SIG-M5 (cell line): ENCODE data around the gene PGAP3.
"Not testable (repeated sequence)": the region's sequence is repeated elsewhere in the genome, so short reads cannot be mapped to it uniquely, and the experiment has no call there.

Experiments used
- DNase-seq: peaks from one replicate; lab custom pipeline; 2025; lab: John Stamatoyannopoulos, UW

The PGAP3 gene, protein sequence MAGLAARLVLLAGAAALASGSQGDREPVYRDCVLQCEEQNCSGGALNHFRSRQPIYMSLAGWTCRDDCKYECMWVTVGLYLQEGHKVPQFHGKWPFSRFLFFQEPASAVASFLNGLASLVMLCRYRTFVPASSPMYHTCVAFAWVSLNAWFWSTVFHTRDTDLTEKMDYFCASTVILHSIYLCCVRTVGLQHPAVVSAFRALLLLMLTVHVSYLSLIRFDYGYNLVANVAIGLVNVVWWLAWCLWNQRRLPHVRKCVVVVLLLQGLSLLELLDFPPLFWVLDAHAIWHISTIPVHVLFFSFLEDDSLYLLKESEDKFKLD

DNA sequence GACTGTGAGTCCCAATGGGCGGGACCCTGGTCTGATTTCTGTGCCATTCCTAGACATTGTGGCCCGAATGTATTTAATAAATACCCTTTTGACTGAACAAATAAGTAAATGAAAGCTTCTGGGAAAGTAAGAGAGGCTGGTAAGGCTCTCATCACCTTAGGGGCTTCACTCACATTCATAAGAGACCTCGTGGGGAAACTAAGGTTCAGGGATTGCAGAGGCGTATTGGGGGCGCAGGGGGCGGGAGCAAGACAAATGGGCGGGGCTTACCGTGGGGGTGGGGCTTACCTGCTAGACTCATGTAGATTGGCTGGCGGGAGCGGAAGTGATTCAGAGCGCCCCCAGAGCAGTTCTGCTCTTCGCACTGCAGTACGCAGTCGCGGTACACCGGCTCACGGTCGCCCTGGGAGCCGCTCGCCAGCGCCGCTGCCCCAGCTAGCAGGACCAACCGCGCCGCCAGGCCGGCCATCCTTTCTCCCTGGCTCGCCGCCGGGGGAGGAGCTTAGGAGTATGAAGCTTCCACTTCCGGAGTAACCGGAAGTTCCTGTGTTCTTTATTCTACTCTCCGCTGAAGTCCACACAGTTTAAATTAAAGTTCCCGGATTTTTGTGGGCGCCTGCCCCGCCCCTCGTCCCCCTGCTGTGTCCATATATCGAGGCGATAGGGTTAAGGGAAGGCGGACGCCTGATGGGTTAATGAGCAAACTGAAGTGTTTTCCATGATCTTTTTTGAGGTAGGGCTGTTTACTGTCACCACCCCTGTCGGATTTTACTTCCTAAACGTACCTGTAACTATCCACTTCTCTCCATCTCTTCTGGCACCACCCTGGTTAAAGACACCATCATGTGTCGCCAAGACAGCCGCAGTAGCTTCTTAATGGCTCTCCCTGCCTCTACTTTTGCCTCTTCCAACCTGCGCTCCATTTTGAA lies at the start of gene PGAP3:
PGAP3 (minus strand) TSS at position 512 of the 929 bp plus-strand sequence; CDS start at position 469, 43 bp downstream.
- peak; percentile 56 for DNase-seq

DNA sequence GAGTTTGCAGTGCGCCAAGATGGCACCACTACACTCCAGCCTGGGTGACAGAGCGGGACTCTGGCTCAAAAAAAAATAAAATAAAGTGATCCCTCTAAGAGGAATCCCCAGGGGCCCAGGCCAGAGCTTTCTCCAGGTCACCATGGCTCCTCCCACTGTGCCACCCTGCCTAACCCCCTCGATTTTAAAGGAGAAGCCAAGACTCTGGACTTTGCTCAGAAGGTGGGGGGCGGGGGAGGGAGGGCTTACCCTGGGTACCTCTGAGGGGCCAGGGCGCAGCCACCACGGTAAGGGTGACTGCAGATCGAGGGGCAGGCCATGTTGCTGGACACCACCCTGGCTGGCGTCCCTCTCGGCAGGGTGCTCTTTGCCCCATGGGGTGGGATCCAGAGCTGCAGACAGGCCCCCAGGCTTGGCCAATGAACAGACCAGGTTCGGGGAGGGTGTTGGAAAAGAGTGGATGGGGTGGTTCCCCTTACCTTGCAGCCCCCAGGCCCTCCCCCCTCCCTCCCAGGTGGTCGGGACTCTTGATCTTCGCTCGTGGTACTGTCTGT lies 49.4 kb upstream of the PGAP3 start:
- DNase-seq, result no peak

DNA sequence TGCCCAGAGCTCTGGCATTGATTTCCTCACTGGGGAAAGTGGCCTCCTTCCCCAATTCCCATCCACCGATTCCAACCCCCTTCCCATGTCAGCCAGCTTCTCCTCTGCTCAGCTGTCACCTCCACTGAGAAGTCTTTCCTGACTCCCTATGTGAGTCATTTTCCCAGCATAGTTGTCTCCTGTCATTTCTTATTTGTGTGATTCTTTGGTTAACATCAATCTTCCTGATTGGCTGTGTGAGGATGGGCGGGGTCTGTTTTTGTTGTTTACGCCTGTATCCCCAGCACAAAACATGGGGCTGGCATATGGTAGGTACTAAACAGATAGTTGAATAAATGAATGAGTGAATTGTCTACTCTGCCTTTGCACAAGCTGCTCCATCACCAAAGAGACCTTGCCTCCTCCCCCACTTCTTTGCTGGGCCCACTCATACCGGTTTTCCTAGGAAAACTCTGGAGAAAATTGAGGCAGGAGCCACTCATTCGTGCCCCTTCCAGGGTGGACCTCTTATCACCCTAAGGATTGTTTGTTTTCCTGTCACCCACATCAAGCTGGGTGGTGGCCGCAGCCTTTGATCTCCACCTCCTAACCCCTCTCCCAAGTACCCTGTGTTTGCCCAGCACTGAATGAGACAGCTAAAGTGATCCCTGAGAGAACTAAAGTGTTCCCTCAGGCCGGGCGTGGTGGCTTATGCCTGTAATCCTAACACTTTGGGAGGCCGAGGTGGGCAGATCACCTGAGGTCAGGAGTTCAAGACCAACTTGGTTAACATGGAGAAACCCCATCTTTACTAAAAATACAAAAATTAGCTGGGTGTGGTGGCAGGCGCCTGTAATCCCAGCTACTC lies 48.7 kb upstream of the PGAP3 start:
- no peak for DNase-seq

DNA sequence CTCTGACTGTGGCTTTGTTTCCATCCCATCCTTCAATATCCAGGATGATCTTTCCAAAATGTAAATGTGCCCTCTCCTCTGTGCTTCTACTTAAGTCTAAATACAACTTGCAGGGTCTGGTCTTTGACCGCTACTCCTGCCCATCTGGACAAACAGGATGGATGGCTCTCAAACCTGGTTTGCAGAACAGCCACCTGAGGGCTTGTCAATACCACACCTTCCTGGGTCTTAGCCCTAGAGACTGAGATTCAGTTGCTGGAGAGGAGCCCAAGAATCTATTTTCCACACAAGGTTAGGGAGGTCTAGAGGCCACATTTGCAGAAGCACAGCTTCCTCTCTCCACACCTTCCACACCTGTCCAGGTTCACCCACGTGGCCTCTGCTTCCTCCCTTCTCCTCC lies 48.0 kb upstream of the PGAP3 start:
- DNase-seq, result no peak

DNA sequence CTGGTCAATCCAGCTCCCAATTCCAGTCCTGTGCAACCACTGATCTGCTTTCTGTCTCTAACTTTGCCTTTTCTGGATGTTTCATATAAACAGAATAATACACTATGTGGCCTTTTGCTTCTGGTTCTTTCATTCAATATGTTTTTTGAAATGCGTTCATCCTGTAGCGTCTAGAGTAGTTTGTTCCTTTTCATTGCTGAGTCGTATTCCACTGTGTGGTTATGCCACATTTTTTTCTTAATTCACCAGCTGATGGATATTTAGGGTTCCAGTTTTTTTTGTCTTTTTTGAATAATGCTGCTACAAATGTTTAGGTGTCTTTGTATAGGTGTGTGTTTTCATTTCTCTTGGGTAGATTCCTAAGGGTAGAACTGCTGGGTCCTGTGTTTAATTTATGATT lies 44.7 kb upstream of the PGAP3 start:
- DNase-seq, result no peak

DNA sequence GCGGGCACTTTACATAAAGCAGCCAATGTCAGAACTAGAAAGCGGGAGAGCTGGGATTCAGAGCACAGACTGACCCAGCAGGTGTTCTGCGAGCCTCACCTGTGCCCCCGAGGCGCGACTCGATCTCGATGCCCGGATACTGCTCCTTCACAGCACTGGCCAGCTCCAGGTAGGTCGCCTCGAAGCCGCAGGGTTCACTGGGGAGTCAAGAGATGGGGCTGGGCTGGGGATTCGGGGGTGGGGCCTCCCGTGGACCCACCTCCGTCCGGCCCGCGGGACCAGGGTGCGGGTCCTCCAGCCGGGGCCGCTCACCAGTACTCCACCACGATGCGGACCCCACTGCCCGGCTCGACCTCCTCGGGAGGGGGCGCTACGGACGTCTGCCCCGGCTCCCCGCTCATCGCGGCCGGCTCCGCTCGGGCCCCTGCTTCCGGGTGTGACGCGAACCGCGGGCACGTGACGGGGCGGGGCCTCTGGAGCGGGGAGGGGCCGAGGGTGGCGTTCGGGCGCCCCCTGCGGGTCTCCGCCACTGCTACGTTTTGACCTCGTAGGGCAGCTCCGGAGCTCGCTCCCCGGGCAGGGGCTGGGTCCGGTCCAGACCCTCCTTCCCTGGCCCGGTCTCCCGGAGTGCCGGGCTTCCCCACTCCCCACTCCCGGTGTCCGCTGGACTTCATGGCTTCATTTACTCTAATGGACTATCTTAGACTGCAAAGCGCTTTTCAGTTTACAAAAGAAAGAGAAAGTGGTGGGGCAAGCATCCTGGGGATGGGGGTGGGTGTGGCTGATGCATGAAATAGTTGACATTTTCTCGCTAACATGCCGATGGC lies 42.5 kb upstream of the PGAP3 start, which contains the start of gene MIEN1:
MIEN1 (minus strand) TSS at position 438 of the 827 bp plus-strand sequence; CDS start at position 401, 37 bp downstream.
- no peak for DNase-seq

DNA sequence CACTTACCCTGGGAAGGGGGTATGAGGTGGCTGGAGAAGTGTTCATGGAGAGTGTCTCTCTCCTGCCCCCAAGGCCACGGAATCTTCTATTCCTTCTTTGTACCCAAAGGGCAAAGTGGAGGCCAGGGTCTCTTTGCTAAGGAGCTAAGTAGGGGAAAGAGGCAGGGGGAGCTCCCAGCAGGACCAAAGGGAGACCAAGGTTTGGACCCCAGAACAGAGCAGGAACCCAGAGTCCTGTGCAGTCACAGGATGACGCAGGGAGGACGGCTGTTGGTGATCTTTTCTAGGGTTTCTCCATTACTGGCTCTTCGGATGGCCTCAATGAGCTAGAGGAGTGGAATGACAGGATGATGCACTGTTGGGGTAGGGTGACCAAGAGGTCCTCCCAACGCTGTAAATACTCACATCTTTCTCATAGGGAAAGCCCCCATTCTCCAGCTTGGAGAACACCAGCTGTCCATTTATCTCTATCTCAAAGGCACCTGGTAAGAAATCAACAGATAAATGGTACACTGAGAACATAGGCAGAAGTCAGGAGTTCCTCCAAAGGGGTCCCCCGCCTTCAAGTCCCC lies 41.5 kb upstream of the PGAP3 start:
- DNase-seq, result no peak

DNA sequence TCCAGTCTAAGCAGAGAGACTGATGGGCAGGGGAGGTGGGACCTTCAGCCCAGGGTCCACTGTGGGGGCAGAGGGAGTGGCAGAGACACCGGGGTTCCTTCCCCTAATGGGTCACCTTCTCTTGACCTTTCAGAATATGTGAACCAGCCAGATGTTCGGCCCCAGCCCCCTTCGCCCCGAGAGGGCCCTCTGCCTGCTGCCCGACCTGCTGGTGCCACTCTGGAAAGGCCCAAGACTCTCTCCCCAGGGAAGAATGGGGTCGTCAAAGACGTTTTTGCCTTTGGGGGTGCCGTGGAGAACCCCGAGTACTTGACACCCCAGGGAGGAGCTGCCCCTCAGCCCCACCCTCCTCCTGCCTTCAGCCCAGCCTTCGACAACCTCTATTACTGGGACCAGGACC lies 39.7 kb upstream of the PGAP3 start:
- no peak for DNase-seq

DNA sequence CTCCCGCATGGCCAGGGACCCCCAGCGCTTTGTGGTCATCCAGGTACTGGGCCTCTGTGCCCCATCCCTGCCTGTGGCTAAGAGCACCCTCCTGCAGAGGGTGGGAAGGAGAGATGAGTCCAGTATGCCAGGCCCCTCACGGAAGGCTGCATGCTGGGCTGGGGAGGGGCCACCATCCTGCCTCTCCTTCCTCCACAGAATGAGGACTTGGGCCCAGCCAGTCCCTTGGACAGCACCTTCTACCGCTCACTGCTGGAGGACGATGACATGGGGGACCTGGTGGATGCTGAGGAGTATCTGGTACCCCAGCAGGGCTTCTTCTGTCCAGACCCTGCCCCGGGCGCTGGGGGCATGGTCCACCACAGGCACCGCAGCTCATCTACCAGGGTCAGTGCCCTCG lies 38.8 kb upstream of the PGAP3 start:
- DNase-seq, result no peak

DNA sequence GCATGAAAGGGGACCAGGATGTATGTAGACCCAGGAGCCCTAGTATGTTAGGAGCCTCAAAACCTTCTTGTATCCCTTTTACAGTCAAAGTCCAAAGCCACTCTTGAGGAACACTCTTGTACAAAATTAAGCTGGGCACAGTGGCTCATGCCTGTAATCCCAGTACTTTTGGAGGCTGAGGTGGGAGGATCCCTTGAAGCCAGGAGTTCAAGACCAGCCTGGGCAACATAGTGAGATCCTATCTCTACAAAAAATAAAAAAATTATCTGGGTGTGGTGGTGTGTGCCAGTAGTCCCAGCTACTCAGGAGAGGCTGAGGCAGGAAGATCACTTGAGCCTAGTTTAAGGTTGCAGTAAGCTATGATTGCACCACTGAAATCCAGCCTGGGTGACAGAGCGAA lies 38.1 kb upstream of the PGAP3 start:
- not testable (repeated sequence) for DNase-seq

DNA sequence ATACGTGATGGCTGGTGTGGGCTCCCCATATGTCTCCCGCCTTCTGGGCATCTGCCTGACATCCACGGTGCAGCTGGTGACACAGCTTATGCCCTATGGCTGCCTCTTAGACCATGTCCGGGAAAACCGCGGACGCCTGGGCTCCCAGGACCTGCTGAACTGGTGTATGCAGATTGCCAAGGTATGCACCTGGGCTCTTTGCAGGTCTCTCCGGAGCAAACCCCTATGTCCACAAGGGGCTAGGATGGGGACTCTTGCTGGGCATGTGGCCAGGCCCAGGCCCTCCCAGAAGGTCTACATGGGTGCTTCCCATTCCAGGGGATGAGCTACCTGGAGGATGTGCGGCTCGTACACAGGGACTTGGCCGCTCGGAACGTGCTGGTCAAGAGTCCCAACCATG lies 36.9 kb upstream of the PGAP3 start:
- no peak for DNase-seq

DNA sequence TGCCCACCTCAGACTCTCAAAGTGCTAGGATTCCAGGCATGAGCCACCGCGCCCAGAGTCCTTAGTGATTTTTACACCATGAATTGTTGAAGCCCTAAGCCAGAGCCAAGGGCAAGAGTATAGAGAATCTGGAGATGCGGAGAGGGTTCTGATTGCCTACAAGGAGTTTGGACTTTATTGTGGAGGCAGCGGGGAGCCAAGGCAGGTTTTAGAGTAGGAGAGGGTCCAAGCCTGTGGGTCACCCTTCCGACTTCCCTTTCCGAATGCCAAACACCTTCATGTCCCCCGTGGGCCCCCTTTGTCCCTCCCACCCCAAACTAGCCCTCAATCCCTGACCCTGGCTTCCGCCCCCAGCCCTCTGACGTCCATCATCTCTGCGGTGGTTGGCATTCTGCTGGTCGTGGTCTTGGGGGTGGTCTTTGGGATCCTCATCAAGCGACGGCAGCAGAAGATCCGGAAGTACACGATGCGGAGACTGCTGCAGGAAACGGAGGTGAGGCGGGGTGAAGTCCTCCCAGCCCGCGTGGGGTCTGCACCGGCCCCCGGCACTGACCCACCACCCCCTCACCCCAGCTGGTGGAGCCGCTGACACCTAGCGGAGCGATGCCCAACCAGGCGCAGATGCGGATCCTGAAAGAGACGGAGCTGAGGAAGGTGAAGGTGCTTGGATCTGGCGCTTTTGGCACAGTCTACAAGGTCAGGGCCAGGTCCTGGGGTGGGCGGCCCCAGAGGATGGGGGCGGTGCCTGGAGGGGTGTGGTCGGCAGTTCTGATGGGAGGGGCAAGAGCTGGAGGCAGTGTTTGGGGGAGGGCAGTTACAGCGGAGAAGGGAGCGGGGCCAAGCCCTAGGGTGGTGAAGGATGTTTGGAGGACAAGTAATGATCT lies 35.4 kb upstream of the PGAP3 start:
- DNase-seq, result no peak

DNA sequence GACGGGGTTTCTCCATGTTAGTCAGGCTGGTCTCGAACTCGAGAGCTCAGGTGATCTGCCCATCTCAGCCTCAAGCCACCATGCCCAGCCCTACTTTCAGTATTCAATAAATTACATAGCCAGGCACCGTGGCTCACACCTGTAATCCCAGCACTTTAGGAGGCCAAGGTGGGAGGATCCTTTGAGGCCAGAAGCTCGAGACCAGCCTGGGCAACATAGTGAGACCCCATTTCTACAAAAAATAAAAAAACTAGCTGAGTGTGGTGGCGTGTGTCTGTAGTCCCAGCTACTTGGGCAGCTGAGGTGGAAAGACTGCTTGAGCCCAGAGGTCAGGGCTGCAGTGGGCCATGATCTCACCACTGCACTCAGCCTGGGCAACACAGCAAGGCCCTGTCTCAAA lies 34.2 kb upstream of the PGAP3 start:
- DNase-seq, result no peak

DNA sequence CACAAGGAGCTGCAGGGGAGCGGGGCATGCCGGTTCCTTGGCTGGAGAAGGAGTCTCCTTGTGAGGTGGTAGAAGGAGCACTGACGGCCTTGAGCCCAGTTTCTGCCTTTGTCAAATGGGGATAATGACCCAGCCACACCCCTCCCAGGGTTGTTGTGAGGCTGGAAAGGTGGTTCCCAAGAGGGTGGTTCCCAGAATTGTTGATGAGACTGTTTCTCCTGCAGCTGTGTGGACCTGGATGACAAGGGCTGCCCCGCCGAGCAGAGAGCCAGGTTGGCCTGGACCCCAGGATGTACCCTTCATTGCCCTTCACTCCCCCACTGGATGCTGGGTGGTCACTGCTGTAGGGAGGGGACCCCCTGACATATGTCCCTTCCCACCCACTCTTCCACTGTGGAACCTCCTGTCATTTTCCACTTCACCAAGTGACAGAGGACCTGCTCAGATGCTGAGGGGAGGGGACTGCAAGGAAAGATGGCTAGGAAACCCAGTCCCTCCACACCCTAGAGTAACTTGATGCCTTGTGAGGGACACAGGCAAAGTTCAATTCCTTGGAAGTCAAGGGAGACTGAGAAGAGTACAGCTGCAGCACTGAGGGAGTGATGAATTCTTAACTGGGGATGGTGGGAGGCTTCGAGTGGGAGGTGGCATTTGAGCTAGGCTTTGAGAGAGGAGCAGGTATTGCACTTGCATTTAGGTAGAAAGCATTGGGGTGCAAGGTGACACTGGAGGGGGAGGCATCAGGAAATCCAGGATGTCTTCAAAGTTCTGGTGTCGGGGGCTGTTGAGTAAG lies 31.9 kb upstream of the PGAP3 start:
- no peak for DNase-seq

DNA sequence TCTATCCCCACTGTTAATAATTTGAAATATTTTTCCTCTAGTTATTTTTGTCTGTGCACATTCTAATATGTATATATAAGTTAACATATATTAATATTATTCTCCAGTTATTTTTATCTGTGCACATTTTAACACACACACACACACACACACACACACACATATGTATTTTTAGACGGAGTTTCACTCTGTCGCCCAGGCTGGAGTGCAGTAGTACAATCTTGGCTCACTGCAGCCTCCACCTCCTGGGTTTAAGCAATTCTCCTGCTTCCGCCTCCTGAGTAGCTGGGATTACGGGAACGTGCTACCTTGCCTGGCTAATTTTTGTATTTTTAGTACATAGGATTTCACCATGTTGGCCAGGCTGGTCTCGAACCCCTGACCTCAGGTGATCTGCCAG lies 29.8 kb upstream of the PGAP3 start:
- no peak for DNase-seq

DNA sequence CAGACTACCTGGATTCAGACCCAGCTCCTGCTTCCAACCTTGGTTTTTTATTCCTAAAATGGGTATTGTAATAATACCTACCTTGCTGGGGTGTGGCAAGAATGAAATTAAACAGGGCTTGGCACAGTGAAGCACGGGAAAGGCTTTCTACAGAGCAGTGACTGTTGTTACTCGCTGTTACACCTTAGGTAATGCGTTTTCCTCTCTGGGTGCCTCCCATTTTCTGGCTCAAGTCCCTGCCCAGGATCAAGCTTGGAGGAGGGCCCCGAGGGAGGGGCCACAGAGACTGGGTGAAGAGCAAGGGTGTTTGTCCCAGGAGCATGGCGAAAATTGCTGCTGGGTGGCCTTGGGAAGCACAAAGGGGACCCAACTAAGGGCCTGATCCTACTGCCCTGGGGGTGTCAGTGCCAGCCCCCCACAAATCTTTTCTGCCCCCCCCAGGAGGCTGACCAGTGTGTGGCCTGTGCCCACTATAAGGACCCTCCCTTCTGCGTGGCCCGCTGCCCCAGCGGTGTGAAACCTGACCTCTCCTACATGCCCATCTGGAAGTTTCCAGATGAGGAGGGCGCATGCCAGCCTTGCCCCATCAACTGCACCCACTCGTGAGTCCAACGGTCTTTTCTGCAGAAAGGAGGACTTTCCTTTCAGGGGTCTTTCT lies 29.2 kb upstream of the PGAP3 start:
- DNase-seq, result no peak

DNA sequence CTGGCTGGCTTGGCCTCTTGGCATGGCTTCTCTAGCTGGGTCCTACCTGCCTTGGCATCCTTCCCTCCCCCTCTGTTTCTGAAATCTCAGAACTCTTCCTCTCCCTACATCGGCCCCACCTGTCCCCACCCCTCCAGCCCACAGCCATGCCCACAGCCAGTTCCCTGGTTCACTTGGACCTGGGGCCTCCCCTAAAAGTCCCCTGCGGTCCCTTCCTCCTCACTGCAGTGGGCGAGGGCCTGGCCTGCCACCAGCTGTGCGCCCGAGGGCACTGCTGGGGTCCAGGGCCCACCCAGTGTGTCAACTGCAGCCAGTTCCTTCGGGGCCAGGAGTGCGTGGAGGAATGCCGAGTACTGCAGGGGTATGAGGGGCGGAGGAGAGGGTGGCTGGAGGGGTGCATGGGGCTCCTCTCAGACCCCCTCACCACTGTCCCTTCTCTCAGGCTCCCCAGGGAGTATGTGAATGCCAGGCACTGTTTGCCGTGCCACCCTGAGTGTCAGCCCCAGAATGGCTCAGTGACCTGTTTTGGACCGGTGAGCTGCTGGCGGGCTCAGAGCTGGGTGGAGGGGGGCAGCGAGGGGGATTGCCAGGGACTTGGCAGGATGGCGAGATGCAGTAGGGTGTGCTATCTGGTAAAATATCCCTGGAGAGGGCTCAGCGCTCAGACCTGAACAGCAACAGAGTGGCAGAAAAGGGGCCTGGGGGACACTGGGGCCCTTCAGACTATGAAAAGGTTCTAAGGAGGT lies 28.4 kb upstream of the PGAP3 start:
- DNase-seq, result no peak
